ENCODE measurements around the gene INKA1. TPM values are rescaled to one million over a fixed set of nuclear protein-coding genes. Genes with fewer than 3 reads are reported as not detected.

The INKA1 gene
- total RNA-seq, 1 experiment from 2014 or later: 1.4 TPM

DNA sequence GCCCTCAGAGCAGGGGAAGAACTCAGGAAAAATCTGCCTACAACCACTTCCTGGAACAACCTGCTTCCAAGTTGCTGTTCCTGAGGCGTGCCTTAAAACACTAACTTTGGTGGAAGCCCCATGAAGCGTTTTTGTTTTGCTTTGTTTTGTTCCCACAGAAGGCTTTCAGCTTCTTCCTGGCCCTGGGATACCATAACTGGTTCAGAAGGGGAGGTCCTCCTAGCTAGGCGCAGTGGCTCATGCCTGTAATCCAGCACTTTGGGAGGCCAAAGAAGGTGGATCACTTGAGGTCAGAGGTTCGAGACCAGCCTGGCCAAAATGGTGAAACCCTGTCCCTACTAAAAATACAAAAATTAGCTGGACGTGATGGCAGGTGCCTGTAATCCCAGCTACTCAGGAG, 15.5 kb upstream of the INKA1 start:
- H2BK120ac ChIP-seq (ENCODE audit: low read depth, low read length, poor library complexity, severe bottlenecking): no peak overlapping the region
- no peak overlapping the region for H3K14ac ChIP-seq (ENCODE audit: insufficient read depth, low read length)
- H2AK5ac ChIP-seq (ENCODE audit: insufficient read length, low read length): no peak overlapping the region
- H3T11ph ChIP-seq (ENCODE audit: low read length): no peak overlapping the region
- no peak overlapping the region for H2BK20ac ChIP-seq (ENCODE audit: low read depth, low read length, poor library complexity, severe bottlenecking)
- peaks cover 5% of the 10 kb centered on the region for H3K23me2 ChIP-seq (ENCODE audit: insufficient read length, low read depth, low read length, poor library complexity, severe bottlenecking)
- H3K56ac ChIP-seq (ENCODE audit: insufficient read length, low read depth, low read length): no peak overlapping the region
- no peak overlapping the region for H3K4ac ChIP-seq (ENCODE audit: low read depth, low read length)
- H3K36me3 Mint-ChIP-seq (ENCODE audit: insufficient read depth in 1 of 3, low read depth in 3 of 3): peaks cover 10 to 21% (median 20%) of the 10 kb centered on the region in 3 experiments
- no peak overlapping the region for H2BK15ac ChIP-seq (ENCODE audit: low read depth, low read length)
- H3K9me3 Mint-ChIP-seq: no peaks in the 10 kb centered on the region; a peak in 1 of 5 replicates
- no peak overlapping the region for H2BK5ac ChIP-seq (ENCODE audit: insufficient read length, low read length)
- no peaks in the 10 kb centered on the region for H3K9me3 ChIP-seq (ENCODE audit: control insufficient read depth, low read depth, low read length)
- H3K4me1 ChIP-seq (ENCODE audit: insufficient read depth, low read length): no peaks in the 10 kb centered on the region
- TF ChIP-seq, protein P1, sequence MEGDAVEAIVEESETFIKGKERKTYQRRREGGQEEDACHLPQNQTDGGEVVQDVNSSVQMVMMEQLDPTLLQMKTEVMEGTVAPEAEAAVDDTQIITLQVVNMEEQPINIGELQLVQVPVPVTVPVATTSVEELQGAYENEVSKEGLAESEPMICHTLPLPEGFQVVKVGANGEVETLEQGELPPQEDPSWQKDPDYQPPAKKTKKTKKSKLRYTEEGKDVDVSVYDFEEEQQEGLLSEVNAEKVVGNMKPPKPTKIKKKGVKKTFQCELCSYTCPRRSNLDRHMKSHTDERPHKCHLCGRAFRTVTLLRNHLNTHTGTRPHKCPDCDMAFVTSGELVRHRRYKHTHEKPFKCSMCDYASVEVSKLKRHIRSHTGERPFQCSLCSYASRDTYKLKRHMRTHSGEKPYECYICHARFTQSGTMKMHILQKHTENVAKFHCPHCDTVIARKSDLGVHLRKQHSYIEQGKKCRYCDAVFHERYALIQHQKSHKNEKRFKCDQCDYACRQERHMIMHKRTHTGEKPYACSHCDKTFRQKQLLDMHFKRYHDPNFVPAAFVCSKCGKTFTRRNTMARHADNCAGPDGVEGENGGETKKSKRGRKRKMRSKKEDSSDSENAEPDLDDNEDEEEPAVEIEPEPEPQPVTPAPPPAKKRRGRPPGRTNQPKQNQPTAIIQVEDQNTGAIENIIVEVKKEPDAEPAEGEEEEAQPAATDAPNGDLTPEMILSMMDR (conservative IDR thresholded peaks at IDR 0.05): no peak
- WGBS (ENCODE audit: extremely low coverage, insufficient read length, low lambda C conversion rate): no CpG with 5 or more reads among the region's 5 CpGs
- no peak overlapping the region for H3K9ac ChIP-seq (ENCODE audit: extremely low read depth, insufficient read length, low read length)
- no peak overlapping the region for H3K4me2 ChIP-seq (ENCODE audit: insufficient read depth, insufficient read length, low read length)
- H4K8ac ChIP-seq (replicated peaks; ENCODE audit: insufficient read length, low read depth, low read length): no peak overlapping the region
- H3K23ac ChIP-seq (ENCODE audit: insufficient read length, low read depth, low read length): no peak overlapping the region
- no peak overlapping the region for H4K91ac ChIP-seq (ENCODE audit: insufficient read length, low read depth, low read length)
- no peak overlapping the region for H2BK12ac ChIP-seq (ENCODE audit: insufficient read length, low read depth, low read length)
- H4K5ac ChIP-seq (ENCODE audit: insufficient read length, low read depth, low read length): no peak overlapping the region
- peaks cover 4% of the 10 kb centered on the region for H3K79me1 ChIP-seq (ENCODE audit: insufficient read depth, low read depth, low read length, poor library complexity, severe bottlenecking)
- H3K27ac ChIP-seq (ENCODE audit: insufficient read length, low read depth, low read length): no peak overlapping the region
- no peak overlapping the region for H3K4me3 Mint-ChIP-seq
- no peaks in the 10 kb centered on the region; the same call in 1 of the 2 replicates for H3K27me3 Mint-ChIP-seq (ENCODE audit: low read depth)
- no peak overlapping the region for H3K18ac ChIP-seq (ENCODE audit: insufficient read length, low read depth, low read length)
- no peak for DNase-seq
- no peaks in the 10 kb centered on the region for H4K20me1 ChIP-seq (ENCODE audit: control insufficient read depth, insufficient read depth, insufficient read length)
- H3K4me1 Mint-ChIP-seq: peaks cover 15 to 23% of the 10 kb centered on the region in 2 experiments
- peaks cover 2% of the 10 kb centered on the region; the same call in 1 of the 2 replicates for H3K79me2 ChIP-seq (ENCODE audit: insufficient read depth, low read length)
- no peaks in the 10 kb centered on the region; the same call in 1 of the 2 replicates for H3K27me3 ChIP-seq (ENCODE audit: insufficient read depth, low read length)
- no peak overlapping the region for H2AFZ ChIP-seq (ENCODE audit: low read length)
- no peak overlapping the region; a peak in 1 of 7 replicates for H3K27ac Mint-ChIP-seq
